GM23338 (cell line): ENCODE data around the gene TBX1. TPM values are rescaled to one million over a fixed set of nuclear protein-coding genes. Genes with fewer than 3 reads are reported as not detected.

ENCODE experiments used
- ATAC-seq: fragments of 200-7000 bp; cut with Tn5 transposase; 3 replicates; pipeline ENCODE4 v1.9.1; 2020
- DNase-seq: peaks from one replicate; pipeline ENCODE4 v3.0.0-alpha.2; 2015; ENCODE audit warnings: low spot score
- H2AFZ ChIP-seq: fragments of 200-600 bp; sonication (generic); 2 replicates; pipeline ENCODE4 v1.8.0; 2016; ENCODE audit warnings: antibody characterized with exemption, mild to moderate bottlenecking, moderate library complexity
- H3F3A ChIP-seq: fragments of 200-600 bp; sonication (generic); replicated peaks from 2 replicates; pipeline ENCODE4 v1.8.0; 2017; ENCODE audit warnings: antibody characterized with exemption, mixed run types, low read depth
- H3K27ac ChIP-seq: fragments of 200-600 bp; sonication (generic); 2 replicates; pipeline ENCODE4 v1.6.1; 2016; ENCODE audit warnings: low read depth
- H3K27me3 ChIP-seq: fragments of 200-600 bp; sonication (generic); 2 replicates; pipeline ENCODE4 v1.8.0; 2016; ENCODE audit warnings: mild to moderate bottlenecking, mixed run types, moderate library complexity; ENCODE audit not compliant: insufficient read depth
- H3K36me3 ChIP-seq: fragments of 200-600 bp; sonication (generic); 2 replicates; pipeline ENCODE4 v1.8.0; 2016; ENCODE audit warnings: mild to moderate bottlenecking; ENCODE audit not compliant: insufficient read depth
- H3K4me1 ChIP-seq: fragments of 200-600 bp; sonication (generic); 2 replicates; pipeline ENCODE4 v1.8.0; 2016; ENCODE audit warnings: mild to moderate bottlenecking, moderate library complexity; ENCODE audit not compliant: insufficient read depth
- H3K4me2 ChIP-seq: fragments of 200-600 bp; sonication (generic); 2 replicates; pipeline ENCODE4 v1.7.1; 2017; ENCODE audit warnings: mixed run types
- H3K4me3 ChIP-seq: fragments of 200-600 bp; sonication (generic); 2 replicates; pipeline ENCODE4 v1.6.1; 2016; ENCODE audit warnings: mixed run types
- H3K79me2 ChIP-seq: fragments of 200-600 bp; sonication (generic); replicated peaks from 2 replicates; pipeline ENCODE4 v1.8.0; 2017; ENCODE audit warnings: mild to moderate bottlenecking; ENCODE audit not compliant: insufficient read depth
- H3K9me2 ChIP-seq: fragments of 200-600 bp; sonication (generic); 2 replicates; pipeline ENCODE4 v1.8.0; 2017; ENCODE audit not compliant: insufficient read depth
- H4K20me1 ChIP-seq: fragments of 200-600 bp; sonication (generic); replicated peaks from 2 replicates; pipeline ENCODE4 v1.8.0; 2017; ENCODE audit warnings: mild to moderate bottlenecking; ENCODE audit not compliant: insufficient read depth
- H3K27ac Mint-ChIP-seq: 2 replicates; pipeline ENCODE4 v1.8.0; 2020; ENCODE audit warnings: inconsistent platforms, mild to moderate bottlenecking, moderate library complexity, mixed read lengths
- H3K27me3 Mint-ChIP-seq: 3 replicates; pipeline ENCODE4 v1.8.0; 2022; ENCODE audit warnings: low read depth, mild to moderate bottlenecking, moderate library complexity, mixed read lengths, inconsistent platforms; ENCODE audit not compliant: insufficient read depth, poor library complexity
- H3K36me3 Mint-ChIP-seq: 3 replicates; pipeline ENCODE4 v1.8.0; 2021; ENCODE audit warnings: low read depth, mild to moderate bottlenecking, inconsistent platforms, moderate library complexity, mixed read lengths
- H3K4me1 Mint-ChIP-seq: 3 replicates; pipeline ENCODE4 v1.8.0; 2020; ENCODE audit warnings: mild to moderate bottlenecking, inconsistent platforms, mixed read lengths
- H3K4me3 Mint-ChIP-seq: 3 replicates; pipeline ENCODE4 v1.8.0; 2021; ENCODE audit warnings: moderate library complexity, mild to moderate bottlenecking, inconsistent platforms, mixed read lengths
- H3K9me3 Mint-ChIP-seq: 3 replicates; pipeline ENCODE4 v1.8.0; 2020; ENCODE audit warnings: moderate library complexity, mild to moderate bottlenecking, inconsistent platforms, mixed read lengths
- CTCF ChIP-seq, 2 experiments: fragments of 200-600 bp in 1 of 2; sonication (generic) in 1 of 2; conservative IDR thresholded peaks; 2 replicates each; pipeline versions ENCODE4 v1.5.1 to v1.6.1; 2016 to 2017; ENCODE audit warnings: antibody characterized with exemption in 2 of 2, low read depth in 2 of 2, mild to moderate bottlenecking in 2 of 2, moderate library complexity in 1 of 2
- ETS1 ChIP-seq: IDR thresholded peaks from 2 replicates; pipeline ENCODE4 v1.6.1; 2016; ENCODE audit warnings: antibody characterized with exemption
- EZH2 ChIP-seq: fragments of 200-600 bp; sonication (generic); IDR thresholded peaks from one replicate; pipeline ENCODE4 v1.8.0; 2017; ENCODE audit warnings: antibody characterized with exemption, mild to moderate bottlenecking, low read depth; ENCODE audit not compliant: unreplicated experiment
- EZH2phosphoT487 ChIP-seq: fragments of 200-600 bp; sonication (generic); IDR thresholded peaks from one replicate; pipeline ENCODE4 v1.8.1; 2018; ENCODE audit warnings: antibody characterized with exemption; ENCODE audit not compliant: unreplicated experiment
- NANOG ChIP-seq: IDR thresholded peaks from 2 replicates; pipeline ENCODE4 v1.6.1; 2016; ENCODE audit warnings: antibody characterized with exemption, borderline replicate concordance
- POLR2AphosphoS5 ChIP-seq: IDR thresholded peaks from 2 replicates; pipeline ENCODE4 v1.6.1; 2016; ENCODE audit warnings: antibody characterized with exemption, low read depth
- REST ChIP-seq: IDR thresholded peaks from one replicate; pipeline ENCODE4 v1.6.1; 2018; ENCODE audit warnings: antibody characterized with exemption; ENCODE audit not compliant: unreplicated experiment
- ZNF114 ChIP-seq: fragments of 250-450 bp; sonication (Bioruptor Pico); IDR thresholded peaks from 2 replicates; pipeline ENCODE4 v1.5.0; 2020; ENCODE audit warnings: mild to moderate bottlenecking, moderate library complexity
- ZNF331 ChIP-seq: fragments of 250-450 bp; sonication (Bioruptor Pico); IDR thresholded peaks from 2 replicates; pipeline ENCODE4 v1.5.0; 2020; ENCODE audit warnings: low read depth, mild to moderate bottlenecking, moderate library complexity
- ZNF462 ChIP-seq: fragments of 250-450 bp; sonication (Bioruptor Pico); IDR thresholded peaks from 2 replicates; pipeline ENCODE4 v1.5.0; 2020; ENCODE audit warnings: mild to moderate bottlenecking, moderate library complexity
- polyA plus RNA-seq: library from polyadenylated mRNA; unstranded; fragments of >200 nt; fragmentation: Nextera tagmentation; extraction: Ambion mirVana; gene quantifications from 2 replicates; pipeline ENCODE4 v1.2.1, GENCODE V29; 2016
- total RNA-seq: library from RNA; depleted of rRNA; stranded (reverse); fragments of >200 nt; shearing (Covaris generic); gene quantifications from 2 replicates; pipeline ENCODE4 v1.2.3, GENCODE V29; 2014

The TBX1 gene
- total and polyA plus RNA-seq, 2 experiments from 2014 or later, result 0.19 to 0.66 TPM

- no peak overlapping the region for H3K4me3 Mint-ChIP-seq
- Histone ChIP-seq H3K4me3 (no peak overlapping the region), H3K9me2 (no peaks in the 10 kb centered on the region), H3K4me2 (no peak overlapping the region), H3K79me2 (no peaks in the 10 kb centered on the region), H3F3A (no peaks in the 10 kb centered on the region), H3K36me3 (no peaks in the 10 kb centered on the region), H3K27me3 (no peaks in the 10 kb centered on the region), H4K20me1 (no peaks in the 10 kb centered on the region; the same call in 1 of the 2 replicates), H3K4me1 (no peaks in the 10 kb centered on the region), H2AFZ (no peak overlapping the region), H3K27ac (0 out of 2 replicates have a peak overlapping the region, but pooled peaks have one; percentile 32)
- peak; percentile 48 for ATAC-seq
- TF ChIP-seq ZNF462 (CRISPR knock-in tag) (no peak), EZH2 (no peak), ZNF331 (CRISPR knock-in tag) (no peak), ZNF114 (no peak), REST (no peak), EZH2phosphoT487 (no peak), POLR2AphosphoS5 (no peak), ETS1 (no peak), CTCF (conservative IDR thresholded peaks at IDR 0.05; ENCODE audit: low read depth in 2 of 2) (no peak), NANOG (no peak)
- no peak overlapping the region for H3K27ac Mint-ChIP-seq
- H3K36me3 Mint-ChIP-seq, result no peaks in the 10 kb centered on the region
- H3K4me1 Mint-ChIP-seq, result no peaks in the 10 kb centered on the region
- peaks cover 18% of the 10 kb centered on the region for H3K27me3 Mint-ChIP-seq
- DNase-seq, result no peak
- no peaks in the 10 kb centered on the region for H3K9me3 Mint-ChIP-seq
Observed at GRCh38 chr22:19810381-19811201, 50.0 kb downstream of the TBX1 start.
